OCI-LY1 (cell line): ENCODE data around the gene SBSN.

ENCODE experiments used
- H2AFZ ChIP-seq: fragments of 200-600 bp; sonication (generic), shearing (Covaris generic); 2 replicates; pipeline ENCODE4 v1.6.0; 2014; ENCODE audit warnings: antibody characterized with exemption, mild to moderate bottlenecking, low read length
- H3F3A ChIP-seq: fragments of 200-600 bp; sonication (generic), shearing (Covaris generic); 2 replicates; pipeline ENCODE4 v1.6.0; 2014; ENCODE audit warnings: mild to moderate bottlenecking, antibody characterized with exemption, low read length, moderate library complexity; ENCODE audit not compliant: insufficient read depth
- H3K27ac ChIP-seq: fragments of 200-600 bp; sonication (generic); 2 replicates; pipeline ENCODE4 v1.5.1; 2014; ENCODE audit warnings: low read length, mixed run types, mild to moderate bottlenecking, low read depth; ENCODE audit not compliant: poor library complexity, severe bottlenecking
- H3K27me3 ChIP-seq: fragments of 200-600 bp; sonication (generic); 2 replicates; pipeline ENCODE4 v1.6.0; 2014; ENCODE audit warnings: antibody characterized with exemption, mild to moderate bottlenecking, low read length, moderate library complexity; ENCODE audit not compliant: insufficient read depth
- H3K36me3 ChIP-seq: fragments of 200-600 bp; sonication (generic); 2 replicates; pipeline ENCODE4 v1.6.1; 2014; ENCODE audit warnings: mild to moderate bottlenecking, antibody characterized with exemption, low read length, moderate library complexity, mixed read lengths; ENCODE audit not compliant: insufficient read depth
- H3K4me1 ChIP-seq: fragments of 200-600 bp; sonication (generic); 2 replicates; pipeline ENCODE4 v1.5.1; 2014; ENCODE audit warnings: mild to moderate bottlenecking, low read length, moderate library complexity; ENCODE audit not compliant: insufficient read depth, severe bottlenecking
- H3K4me2 ChIP-seq: fragments of 200-600 bp; sonication (generic), shearing (Covaris generic); 2 replicates; pipeline ENCODE4 v1.6.1; 2014; ENCODE audit warnings: low read length
- H3K4me3 ChIP-seq: fragments of 200-600 bp; sonication (generic); 2 replicates; pipeline ENCODE4 v1.5.1; 2014; ENCODE audit warnings: low read length, low read depth, mild to moderate bottlenecking, mixed read lengths; ENCODE audit not compliant: poor library complexity, severe bottlenecking
- H3K79me2 ChIP-seq: fragments of 200-600 bp; shearing (Covaris generic); 2 replicates; pipeline ENCODE4 v1.6.1; 2016; ENCODE audit warnings: mixed run types, low read length, mixed read lengths; ENCODE audit not compliant: insufficient read depth
- H3K9ac ChIP-seq: fragments of 200-600 bp; sonication (generic), shearing (Covaris generic); 2 replicates; pipeline ENCODE4 v1.6.1; 2014; ENCODE audit warnings: mild to moderate bottlenecking, low read length, mixed read lengths
- H3K9me2 ChIP-seq: fragments of 200-600 bp; sonication (generic), shearing (Covaris generic); 2 replicates; pipeline ENCODE4 v1.6.1; 2014; ENCODE audit warnings: low read depth, mild to moderate bottlenecking, low read length, mixed read lengths
- H3K9me3 ChIP-seq: fragments of 200-600 bp; shearing (Covaris generic); 2 replicates; pipeline ENCODE4 v1.6.1; 2014; ENCODE audit warnings: low read length, mixed read lengths
- H4K20me1 ChIP-seq: fragments of 200-600 bp; sonication (generic), shearing (Covaris generic); 2 replicates; pipeline ENCODE4 v1.6.0; 2016; ENCODE audit warnings: mild to moderate bottlenecking, low read length; ENCODE audit not compliant: insufficient read depth
- EZH2 ChIP-seq: fragments of 200-600 bp; sonication (generic), shearing (Covaris generic); IDR thresholded peaks from 2 replicates; pipeline ENCODE4 v1.8.0; 2017; ENCODE audit warnings: borderline replicate concordance, mixed run types, mild to moderate bottlenecking, antibody characterized with exemption, low read length, moderate library complexity, mixed read lengths
- TF ChIP-seq, protein P1 (sequence below): fragments of 200-600 bp; sonication (generic), shearing (Covaris generic); IDR thresholded peaks from 2 replicates; pipeline ENCODE4 v1.5.1; 2017; ENCODE audit warnings: mild to moderate bottlenecking, antibody characterized with exemption, low read length, moderate library complexity, mixed read lengths

Gene SBSN

DNA sequence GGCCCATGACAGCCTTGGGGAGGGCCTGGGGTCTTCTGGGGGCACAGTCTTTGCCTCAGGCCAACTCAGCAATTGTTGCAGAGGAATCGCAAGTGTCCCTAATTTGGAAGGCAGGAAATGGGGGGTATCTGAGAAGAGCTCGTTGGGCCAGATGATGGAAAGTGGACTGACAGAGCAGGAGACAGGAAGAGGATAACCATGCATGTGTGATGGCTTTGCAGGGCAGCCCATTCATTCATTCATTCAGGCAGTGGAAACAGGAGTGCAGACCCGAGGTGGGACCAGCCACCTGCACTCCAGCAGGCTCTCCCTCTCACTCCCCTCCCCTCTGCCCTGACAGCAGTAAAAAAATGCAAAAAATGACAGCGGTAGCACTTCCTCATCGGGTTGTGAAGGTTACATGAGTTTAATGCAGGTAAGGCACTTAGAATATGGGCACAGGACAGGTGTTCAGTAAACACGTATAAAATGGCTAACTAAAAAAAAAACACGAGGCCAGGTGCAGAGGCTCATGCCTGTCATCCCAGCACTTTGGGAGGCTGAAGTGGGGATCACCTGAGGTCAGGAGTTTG lies 12.3 kb upstream of the SBSN start:
- H3K36me3 ChIP-seq: peaks cover 11% of the 10 kb centered on the region; the same call in 1 of the 2 replicates
- H3K27me3 ChIP-seq: no peaks in the 10 kb centered on the region
- H3K79me2 ChIP-seq: no peaks in the 10 kb centered on the region
- no peak overlapping the region for H2AFZ ChIP-seq
- H4K20me1 ChIP-seq: no peaks in the 10 kb centered on the region
- H3K9ac ChIP-seq: no peak overlapping the region
- TF ChIP-seq, protein P1, sequence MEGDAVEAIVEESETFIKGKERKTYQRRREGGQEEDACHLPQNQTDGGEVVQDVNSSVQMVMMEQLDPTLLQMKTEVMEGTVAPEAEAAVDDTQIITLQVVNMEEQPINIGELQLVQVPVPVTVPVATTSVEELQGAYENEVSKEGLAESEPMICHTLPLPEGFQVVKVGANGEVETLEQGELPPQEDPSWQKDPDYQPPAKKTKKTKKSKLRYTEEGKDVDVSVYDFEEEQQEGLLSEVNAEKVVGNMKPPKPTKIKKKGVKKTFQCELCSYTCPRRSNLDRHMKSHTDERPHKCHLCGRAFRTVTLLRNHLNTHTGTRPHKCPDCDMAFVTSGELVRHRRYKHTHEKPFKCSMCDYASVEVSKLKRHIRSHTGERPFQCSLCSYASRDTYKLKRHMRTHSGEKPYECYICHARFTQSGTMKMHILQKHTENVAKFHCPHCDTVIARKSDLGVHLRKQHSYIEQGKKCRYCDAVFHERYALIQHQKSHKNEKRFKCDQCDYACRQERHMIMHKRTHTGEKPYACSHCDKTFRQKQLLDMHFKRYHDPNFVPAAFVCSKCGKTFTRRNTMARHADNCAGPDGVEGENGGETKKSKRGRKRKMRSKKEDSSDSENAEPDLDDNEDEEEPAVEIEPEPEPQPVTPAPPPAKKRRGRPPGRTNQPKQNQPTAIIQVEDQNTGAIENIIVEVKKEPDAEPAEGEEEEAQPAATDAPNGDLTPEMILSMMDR: no peak
- no peak for TF ChIP-seq EZH2
- H3K4me1 ChIP-seq: peaks cover 26% of the 10 kb centered on the region
- no peaks in the 10 kb centered on the region for H3F3A ChIP-seq
- H3K4me2 ChIP-seq: no peak overlapping the region; the same call in 1 of the 2 replicates
- no peaks in the 10 kb centered on the region for H3K9me3 ChIP-seq
- no peak overlapping the region for H3K4me3 ChIP-seq
- no peaks in the 10 kb centered on the region for H3K9me2 ChIP-seq
- peak overlapping the region; percentile 8 for H3K27ac ChIP-seq

DNA sequence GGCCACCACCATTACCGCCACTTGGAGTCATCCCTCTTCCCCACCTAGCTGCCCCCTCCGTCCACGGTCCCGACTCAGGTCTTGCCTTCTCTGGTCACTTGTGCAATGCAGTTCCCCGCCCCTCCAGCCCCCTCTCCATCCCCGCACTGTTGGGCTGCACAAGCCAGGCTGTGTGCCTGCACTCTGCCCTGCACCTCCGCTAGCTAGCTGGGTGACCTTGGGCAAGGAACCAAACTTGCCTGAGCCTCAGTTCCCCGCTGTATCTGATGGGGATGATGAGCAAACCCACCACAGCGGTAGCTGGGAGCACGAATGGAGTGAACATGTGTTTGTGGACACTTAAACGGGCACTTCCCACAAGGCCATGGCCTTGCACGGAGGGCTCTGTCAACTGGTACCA lies 11.7 kb upstream of the SBSN start:
- Histone ChIP-seq H3K4me3 (no peak overlapping the region), H3K79me2 (no peaks in the 10 kb centered on the region), H3K4me2 (no peak overlapping the region), H2AFZ (no peak overlapping the region), H3K9me2 (no peaks in the 10 kb centered on the region), H3K27me3 (no peaks in the 10 kb centered on the region), H3K4me1 (peaks cover 26% of the 10 kb centered on the region), H3K9me3 (no peaks in the 10 kb centered on the region), H3K9ac (no peak overlapping the region), H3K36me3 (peaks cover 11% of the 10 kb centered on the region; the same call in 1 of the 2 replicates), H3F3A (no peaks in the 10 kb centered on the region), H3K27ac (no peak overlapping the region), H4K20me1 (no peaks in the 10 kb centered on the region)
- no peak for TF ChIP-seq EZH2

DNA sequence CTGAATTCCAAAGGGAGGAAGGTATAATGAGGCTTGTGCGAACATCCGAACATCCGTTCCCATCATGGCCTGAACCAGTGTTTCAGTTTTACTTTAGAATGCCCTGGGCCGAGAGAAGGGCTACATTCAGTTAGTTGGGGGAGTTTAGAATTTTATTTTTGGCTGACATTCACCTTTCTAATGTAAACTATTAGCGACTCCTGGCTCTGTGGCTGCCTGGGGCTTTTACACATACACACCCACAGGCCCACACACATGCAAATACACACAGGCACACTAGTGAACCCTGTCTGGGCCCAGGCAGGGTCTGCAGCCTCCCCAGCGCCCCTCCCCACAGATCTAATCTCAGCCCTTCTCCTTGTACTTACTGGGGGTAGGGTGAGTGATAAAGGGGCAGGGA lies 11.2 kb upstream of the SBSN start:
- Histone ChIP-seq H3K9me2 (no peaks in the 10 kb centered on the region), H3K4me1 (peaks cover 21% of the 10 kb centered on the region), H3K9me3 (no peaks in the 10 kb centered on the region), H3K4me2 (no peak overlapping the region), H3K79me2 (no peaks in the 10 kb centered on the region), H2AFZ (no peak overlapping the region), H3K4me3 (no peak overlapping the region), H3K9ac (no peak overlapping the region), H3K27me3 (no peaks in the 10 kb centered on the region), H3K36me3 (peaks cover 11% of the 10 kb centered on the region; the same call in 1 of the 2 replicates), H3K27ac (no peak overlapping the region), H4K20me1 (no peaks in the 10 kb centered on the region), H3F3A (no peaks in the 10 kb centered on the region)
- TF ChIP-seq EZH2: no peak
- TF ChIP-seq, protein P1: no peak
